ENCODE data around the gene MGMT.
"Not testable (repeated sequence)": the region's sequence is repeated elsewhere in the genome, so short reads cannot be mapped to it uniquely, and the experiment has no call there.

MGMT gene

DNA sequence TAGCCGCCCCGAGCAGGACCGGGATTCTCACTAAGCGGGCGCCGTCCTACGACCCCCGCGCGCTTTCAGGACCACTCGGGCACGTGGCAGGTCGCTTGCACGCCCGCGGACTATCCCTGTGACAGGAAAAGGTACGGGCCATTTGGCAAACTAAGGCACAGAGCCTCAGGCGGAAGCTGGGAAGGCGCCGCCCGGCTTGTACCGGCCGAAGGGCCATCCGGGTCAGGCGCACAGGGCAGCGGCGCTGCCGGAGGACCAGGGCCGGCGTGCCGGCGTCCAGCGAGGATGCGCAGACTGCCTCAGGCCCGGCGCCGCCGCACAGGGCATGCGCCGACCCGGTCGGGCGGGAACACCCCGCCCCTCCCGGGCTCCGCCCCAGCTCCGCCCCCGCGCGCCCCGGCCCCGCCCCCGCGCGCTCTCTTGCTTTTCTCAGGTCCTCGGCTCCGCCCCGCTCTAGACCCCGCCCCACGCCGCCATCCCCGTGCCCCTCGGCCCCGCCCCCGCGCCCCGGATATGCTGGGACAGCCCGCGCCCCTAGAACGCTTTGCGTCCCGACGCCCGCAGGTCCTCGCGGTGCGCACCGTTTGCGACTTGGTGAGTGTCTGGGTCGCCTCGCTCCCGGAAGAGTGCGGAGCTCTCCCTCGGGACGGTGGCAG is at the start of gene MGMT:
Gene MGMT (plus strand): TSS at position 539 of the 656 bp plus-strand sequence.
- DNase-seq (ENCODE audit: low spot score) = peak; percentile 91

DNA sequence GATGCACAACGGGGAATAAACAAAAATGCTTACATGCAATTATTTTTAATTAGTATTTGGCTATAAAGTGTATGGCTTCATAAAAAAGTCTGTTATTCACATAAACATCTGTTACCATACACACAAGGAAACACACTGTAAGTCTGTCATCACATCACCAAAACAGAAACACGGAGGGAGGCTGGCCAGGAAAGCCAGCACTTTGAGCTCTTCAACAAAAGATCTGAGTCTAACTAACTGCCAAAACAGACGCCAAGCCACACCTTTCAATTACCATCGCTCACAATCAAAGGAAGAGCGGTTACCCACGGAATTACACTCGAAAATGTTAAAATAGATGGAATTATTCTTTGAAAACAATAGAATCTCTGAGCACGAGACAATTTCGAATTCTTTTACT is 49.2 kb upstream of the MGMT start:
- DNase-seq (ENCODE audit: low spot score) = no peak

DNA sequence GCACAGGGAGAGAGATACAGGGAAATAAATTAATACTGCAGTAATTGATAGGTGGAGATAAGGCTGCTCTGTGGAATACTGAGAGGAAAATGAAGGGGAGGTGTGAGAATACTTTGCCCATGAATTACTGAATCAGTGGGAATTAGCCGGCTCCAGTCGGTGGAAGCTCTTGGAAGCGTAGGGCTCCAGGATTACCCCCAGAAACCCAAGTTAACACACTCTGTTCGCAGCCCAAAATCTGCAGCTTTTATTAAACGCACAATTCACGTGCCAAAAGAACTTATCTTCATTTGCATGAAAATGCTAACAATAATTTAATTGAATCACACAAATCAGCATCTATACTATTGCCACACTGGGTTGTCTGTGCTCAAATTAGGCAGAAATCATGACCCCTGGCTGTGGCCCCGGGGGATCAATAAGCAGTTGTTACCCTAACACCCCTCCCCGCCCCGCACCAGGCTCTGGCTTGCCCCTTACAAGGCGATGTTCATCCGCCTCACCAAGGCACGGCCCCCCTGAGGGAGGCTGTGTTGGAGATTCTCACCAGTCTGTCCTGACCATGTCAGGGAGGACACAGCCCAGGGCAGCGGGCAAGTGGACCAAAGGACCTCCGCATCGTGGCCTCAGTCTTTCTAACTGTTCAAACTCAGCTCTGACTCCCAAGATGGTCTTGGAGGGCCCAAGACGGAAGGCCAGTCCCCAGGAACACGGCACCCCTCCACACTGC is 48.4 kb upstream of the MGMT start:
- no peak for DNase-seq (ENCODE audit: low spot score)

DNA sequence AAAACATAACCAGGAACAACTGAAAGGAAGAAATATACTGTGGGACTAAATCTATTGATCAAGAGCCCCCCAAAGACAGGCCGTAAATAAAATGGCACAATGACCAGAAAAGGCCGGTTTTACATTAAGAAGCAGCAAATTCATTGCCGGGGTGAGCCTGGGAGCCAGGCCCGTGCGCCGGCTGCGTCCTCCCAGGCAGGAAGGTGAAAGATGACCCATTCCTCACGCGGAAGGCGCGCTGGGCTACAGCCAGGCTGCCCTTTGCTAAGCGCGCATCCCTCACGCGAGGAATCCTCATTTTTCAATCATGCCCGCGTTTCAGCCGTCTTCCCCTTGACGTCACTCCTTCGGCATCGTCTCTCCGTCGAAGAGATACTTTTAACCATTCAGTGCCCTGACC is 47.6 kb upstream of the MGMT start:
- no peak for DNase-seq (ENCODE audit: low spot score)

DNA sequence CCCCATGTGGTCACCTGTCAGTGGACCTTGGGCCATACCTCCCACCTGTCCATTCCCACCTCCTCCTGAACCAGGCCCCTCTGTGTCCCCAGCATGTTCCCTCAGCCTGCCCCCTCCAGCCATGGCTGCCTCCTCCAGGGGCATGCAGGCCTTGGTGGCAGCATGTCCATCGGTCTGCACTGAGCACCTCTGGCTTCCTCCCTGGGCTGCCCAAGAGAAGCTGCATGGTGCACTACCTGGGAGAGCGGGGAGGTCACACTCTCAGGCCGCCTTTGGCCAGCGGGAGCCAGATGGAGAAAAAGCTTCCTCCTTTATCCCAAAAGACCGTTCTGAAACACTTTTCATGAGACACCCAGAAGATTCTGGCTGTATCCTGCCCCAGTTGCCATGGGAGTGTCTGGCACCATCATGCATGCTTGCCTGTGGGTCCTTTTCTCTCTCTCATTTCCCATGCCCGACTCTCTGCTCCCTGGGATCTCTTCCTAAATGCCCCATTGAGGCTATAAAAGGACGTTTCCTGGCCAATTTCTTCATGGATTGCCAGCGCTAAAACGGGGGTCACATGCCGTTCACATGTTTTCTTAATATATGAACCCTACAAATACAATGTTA is 45.5 kb upstream of the MGMT start:
- no peak for DNase-seq (ENCODE audit: low spot score)

DNA sequence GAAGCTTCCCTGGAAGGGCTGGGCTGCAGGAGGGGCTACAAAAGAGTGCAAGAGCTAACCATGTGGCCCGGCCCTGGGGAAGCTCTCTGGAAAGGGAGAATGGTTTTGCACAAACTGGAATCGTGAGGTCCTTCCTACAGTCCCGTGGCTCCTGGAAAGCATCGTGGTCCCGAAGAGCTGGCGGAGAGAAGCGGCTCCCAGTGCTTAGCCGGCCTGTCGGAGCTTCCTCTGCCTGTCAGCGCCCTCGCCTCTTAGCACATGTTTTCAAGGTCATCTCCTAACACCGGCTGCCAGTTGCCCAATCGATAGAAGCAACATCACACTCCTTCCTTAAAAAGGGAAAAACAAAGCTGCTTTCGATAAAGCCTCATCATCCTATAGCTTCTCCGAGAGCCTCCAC is 42.1 kb upstream of the MGMT start:
- DNase-seq (ENCODE audit: low spot score) = no peak

DNA sequence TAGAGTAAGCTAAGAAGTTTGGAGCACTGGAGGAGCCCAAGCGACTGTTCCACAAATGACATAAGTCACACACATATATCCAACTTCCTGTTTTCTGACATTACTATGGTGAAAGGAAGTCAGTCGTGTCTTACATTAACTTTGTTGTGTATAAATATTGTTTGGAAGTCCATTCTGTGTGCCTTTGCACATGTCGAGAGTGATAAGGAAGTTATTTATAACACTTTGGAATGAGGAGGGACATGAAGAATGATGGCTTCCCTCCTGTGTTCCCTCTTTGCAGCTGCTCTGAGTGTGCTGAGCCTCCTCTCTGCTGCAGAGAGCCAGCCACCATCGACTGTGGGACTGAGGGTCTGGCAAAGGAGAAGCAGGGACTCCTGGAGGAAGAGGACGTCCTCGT is 40.4 kb upstream of the MGMT start:
- DNase-seq (ENCODE audit: low spot score) = no peak

DNA sequence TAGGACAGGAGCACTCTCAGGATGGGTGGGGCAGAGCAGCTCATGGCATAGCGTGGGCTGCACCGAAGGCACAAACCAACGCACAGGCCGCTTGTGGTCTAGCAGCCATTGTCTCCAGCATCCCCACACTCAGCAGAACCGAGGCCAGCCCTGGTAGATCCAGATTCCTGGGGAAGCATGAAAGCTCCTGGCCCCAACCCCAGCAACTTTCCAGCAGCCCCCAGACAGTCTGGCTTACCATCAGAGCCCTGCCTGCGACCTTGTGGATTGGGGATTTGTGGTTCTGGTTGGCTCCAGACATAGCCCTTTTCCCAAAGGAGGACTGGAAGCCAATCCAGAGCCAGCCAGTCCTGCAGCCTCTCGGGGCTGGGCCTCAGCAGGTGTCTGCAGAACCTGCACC is 33.8 kb upstream of the MGMT start:
- no peak for DNase-seq (ENCODE audit: low spot score)

DNA sequence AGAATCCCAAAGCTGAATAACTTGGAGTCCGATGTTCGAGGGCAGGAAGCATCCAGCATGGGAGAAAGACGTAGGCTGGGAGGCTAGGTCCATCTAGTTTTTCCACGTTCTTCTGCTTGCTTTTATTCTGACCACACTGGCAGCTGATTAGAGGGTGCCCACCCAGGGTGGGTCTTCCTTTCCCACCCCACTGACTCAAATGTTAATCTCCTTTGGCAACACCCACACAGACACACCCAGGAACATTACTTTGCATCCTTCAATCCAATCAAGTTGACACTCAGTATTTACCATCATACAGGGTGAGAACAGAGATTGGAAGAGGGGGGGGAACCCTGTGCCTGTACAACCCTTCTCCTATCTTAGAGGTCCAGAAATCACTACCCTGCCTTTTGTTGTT is 31.3 kb upstream of the MGMT start:
- not testable (repeated sequence) for DNase-seq (ENCODE audit: low spot score)

DNA sequence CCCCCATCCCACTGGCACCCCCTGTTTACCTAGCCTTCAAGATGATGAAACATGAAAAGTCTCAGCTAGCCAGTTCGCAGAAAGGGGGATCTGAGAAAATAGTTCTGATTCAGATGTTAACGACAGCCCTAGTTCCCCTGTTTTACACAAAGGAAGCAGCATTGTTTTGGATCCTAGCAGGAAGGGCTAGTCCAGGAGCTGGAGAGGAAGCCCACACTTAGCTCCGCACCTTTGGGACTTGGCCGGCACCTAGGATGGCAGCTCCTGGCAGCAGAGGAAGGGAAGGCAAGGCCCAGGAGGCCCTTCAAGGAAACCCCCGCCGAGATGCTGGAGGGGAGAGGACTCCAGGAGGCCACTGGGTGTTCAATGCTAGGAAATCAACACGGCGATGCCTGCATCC is 29.0 kb upstream of the MGMT start:
- no peak for DNase-seq (ENCODE audit: low spot score)

DNA sequence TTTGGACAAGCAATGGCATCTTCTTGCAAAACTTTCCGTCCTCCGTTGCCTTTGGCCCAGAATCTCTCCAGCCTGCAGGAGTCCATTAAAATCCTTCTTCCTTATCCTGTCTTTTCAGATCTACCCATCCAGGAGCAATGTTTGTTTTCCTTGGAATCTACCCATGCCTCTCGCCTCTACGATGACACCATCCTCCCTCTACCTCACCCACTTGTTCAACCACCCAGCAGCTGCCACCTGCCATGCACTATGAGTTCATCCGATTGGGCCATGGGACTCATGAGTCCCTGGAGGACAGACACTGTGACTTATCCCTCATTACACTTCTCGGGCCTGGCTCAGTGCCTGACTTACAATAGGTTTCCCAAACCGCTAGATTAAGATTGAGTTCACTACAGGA is 26.8 kb upstream of the MGMT start:
- no peak for DNase-seq (ENCODE audit: low spot score)

DNA sequence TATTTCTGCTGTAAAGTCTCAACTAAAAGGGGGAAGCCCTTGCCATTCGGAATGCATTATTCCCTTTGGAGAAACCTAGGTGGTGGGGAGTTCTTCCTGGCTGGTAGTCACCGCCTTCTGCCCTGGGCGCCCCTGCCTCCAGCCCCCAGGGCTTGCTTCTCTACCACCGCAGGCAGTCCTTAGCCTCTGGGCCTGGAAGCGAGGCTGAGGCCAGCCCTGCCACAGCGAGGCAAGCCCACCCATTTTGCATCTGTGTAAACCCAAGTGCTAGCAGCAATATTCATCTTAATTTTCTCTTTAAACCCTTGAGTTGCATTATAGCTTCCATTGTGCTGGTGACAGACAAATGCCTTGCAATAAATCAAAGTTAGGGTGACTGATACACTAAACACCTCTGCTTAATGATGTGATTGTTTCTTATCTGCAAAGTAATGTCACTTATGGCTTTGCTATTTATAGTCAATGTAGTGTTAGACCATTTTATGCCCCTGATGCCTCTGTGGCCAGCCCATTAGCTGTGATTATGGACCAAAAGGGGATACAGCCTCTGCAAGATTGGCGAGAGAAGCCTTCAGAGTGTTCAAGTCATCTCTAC is 26.2 kb upstream of the MGMT start:
- no peak for DNase-seq (ENCODE audit: low spot score)

DNA sequence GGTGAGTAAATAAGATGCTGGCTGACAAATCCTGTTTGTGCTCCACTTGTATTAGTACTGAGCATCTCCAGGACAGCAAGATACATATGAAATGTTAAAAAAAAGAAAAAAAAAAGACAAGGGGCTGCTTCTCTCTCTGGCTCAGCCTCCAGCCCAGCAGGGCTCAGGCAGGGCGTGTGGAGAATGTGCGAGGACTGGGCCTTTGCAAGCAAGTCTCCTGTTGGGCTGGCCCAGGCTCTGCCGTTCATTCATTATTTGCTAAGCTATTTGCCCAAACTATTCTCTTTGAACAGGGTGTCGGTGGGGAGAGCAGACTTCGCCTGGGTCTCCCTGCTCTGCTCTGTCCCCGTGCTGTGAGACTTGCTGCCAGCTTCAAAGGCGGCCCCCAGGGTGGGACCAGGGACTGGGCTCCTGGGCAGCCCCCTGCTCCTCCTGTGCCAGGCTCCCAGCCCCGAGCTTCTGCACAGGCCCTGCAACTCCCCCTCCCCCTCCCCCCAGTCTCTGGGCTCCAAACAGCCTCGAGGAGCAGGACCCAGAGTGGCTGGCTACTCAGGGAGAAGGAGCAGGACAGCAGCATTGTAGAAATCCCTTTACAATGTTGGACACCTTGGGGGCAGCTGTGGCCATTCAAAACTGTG is 25.6 kb upstream of the MGMT start:
- DNase-seq (ENCODE audit: low spot score) = no peak

DNA sequence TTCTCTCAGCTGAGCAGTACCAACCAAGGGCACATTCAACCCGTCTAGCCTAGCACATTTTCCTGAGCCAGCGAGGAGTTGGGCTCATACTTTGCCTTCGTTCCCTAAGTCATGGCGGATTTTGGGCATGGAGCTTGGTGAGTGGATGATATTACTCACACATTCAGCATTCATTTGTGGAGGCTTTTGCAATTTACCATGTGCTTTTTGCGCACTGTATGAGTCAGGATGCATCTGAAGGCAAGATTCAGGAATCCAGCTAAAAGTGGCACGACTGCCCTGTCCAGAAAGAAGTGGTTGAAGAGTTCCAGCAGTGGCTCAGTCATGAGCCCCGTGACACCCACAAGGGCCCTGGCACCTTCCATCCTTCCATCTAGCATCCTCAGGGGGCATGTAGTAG is 24.2 kb upstream of the MGMT start:
- DNase-seq (ENCODE audit: low spot score) = no peak

DNA sequence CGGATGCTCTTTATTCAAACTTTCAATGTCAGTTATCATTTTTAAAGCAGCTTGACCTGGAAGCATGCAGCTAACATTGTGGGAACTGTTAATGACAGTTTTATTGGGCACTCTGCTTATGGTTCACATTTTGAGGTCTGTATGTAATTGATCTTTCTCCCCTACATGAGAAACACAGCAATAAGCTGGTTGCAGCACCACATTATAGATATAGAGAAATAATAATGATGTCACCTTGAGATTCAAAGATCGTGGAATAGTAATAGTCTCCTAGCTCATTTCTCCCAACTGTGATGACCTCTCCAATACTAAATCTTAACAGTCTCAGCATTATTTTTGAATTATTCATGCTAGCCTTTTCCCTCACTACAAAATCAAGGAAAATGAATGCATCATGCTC is 22.7 kb upstream of the MGMT start:
- DNase-seq (ENCODE audit: low spot score) = no peak

DNA sequence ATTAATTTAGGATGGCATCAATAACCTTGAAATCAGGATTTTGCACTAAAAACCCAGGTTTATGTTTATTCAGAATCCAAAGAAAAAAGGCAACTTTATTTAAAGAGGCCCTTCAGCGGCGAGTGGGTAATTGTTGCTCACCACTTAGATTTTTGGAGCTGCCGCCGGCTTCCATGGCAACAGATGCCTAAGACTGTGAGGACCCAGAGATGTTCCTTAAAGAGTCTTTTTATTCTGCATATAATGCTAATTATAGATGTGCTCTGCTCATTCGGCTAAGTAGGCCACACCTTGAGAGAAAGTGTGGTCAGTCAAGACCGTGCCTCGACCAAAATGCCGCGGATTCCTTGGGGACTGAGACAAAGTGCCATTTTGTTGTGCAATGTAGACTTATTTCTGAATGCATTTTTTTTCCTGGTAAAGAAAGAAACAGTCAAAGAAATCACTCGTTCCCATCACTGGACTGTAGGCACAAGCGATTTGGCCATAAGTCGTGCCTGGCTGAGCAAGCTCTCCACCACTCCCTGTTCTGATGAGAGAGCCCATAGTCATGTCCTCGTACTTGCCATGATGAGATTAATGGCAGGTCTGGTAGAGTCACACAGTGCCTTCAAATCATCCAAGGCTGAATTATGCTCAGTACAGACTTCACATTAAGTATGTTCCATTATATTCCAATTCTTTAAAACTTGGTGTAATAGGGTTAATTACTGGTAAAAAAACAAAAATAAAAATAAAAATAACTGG is 21.4 kb upstream of the MGMT start:
- peak; percentile 8 for DNase-seq (ENCODE audit: low spot score)

DNA sequence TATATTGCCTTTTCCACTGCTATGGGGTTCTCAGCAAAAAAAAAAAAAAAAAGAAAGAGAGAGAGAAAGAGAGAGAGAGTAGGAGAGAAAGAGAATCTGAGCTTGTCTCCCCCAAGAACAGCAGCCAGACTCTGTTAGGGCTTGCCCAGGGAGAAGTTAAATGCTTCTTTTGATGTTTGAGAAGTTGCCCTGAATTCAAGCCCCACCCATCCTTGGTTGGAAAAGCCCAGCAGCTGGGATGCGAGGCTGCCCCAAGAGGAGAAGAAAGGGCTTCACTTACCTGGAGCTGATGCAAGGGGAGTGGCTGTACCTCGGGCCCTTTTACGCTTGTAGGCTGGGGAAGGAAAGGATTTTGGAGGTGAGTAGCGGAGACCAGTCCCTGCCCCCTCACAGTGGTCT is 20.9 kb upstream of the MGMT start:
- DNase-seq (ENCODE audit: low spot score) = no peak

DNA sequence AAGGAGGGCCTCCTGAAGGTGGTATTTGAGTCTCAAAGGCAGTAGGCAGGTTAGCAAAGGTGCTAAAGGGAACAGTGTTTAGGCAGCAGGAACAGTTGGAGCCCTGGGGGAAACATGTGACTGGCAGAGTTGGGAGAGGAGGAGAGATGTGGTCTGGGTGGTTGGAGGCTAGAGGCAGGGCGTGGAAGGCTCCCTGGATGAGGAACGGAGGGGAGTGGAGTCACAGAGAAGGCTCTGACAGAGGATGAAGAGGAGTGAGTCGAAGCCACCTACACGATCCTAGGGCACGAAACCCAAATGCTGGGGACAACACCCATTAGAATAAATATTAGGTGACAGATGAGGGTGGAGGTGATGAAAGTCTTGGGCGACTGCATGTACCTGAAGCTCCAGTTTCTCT is 19.6 kb upstream of the MGMT start:
- DNase-seq (ENCODE audit: low spot score) = no peak

DNA sequence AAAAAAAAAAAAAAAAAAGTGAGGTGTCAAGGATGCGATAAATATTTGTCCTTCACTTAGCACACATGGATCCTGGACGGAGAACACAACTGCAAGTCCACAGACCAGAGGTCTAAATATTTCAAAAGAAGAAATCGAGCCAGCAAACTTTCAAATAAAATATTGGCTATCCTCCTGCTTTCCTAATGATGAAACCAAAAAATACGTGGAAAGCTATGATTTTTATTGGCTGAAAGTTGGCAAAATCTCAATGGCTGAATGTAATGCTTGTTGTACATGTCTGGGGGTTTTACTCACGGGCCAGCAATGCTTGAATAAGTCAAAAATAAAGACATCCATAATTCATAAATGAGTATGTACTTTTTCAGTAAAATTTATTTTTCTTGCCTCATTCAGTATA is 19.0 kb upstream of the MGMT start:
- DNase-seq (ENCODE audit: low spot score) = no peak

DNA sequence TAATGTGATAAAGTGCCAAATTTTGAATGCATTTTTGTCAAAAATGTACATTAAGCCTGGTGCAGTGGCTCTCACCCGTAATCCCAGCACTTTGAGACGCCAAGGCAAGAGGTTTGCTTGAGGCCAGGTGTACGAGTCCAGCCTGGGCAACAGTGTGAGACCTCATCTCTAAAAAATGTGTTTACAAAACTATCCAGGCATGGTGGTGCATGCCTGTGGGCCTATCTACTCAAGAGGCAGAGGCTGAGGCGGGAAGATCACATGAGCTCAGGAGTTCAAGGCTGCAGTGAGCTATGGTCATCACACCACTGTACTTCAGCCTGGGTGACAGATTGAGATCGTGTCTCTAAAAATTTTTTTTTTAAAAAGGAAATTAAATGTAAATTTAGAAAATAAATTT is 18.5 kb upstream of the MGMT start:
- peak; percentile 20 for DNase-seq (ENCODE audit: low spot score)

DNA sequence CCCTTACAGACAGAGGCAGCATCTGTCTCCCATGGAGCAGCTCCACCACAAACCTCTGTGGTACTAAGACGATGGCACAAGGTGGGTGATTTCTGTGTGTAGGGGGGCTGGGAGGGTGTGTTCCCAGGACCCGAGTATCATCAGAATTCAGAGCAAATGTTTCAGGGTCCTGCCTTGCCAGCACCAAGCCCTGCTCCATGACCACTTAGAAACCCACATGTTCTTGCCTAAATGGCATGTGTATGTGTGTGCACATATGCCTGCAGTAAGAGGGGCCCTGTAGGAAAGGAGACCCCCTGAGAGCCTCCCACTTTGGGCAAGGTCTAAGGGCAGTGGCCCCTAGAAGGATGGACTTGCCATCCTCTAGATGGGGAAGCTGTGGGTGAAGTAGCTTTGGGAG is 17.1 kb upstream of the MGMT start:
- no peak for DNase-seq (ENCODE audit: low spot score)

DNA sequence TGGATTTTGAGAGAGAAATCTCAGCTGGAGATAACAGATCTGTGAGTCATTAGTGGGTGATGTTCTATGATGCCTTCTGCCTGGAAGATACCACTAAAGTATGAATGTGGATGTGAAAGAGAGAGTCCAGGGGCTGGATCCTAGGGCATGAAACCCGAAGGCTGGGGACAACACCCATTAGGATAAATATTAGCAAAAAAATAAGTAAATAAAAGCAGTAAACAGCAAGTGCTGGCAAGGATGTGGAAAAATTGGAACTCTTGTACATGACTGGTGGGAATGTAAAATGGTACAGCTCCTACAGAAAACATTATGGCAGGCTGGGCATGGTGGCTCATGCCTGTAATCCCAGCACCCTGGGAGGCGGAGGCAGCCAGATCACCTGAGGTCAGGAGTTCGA is 16.6 kb upstream of the MGMT start:
- DNase-seq (ENCODE audit: low spot score) = no peak

Data from kidney tubule cell (primary cell).